ENCODE data around the gene RABGAP1L. TPM values are rescaled to one million over a fixed set of nuclear protein-coding genes. Genes with fewer than 3 reads are reported as not detected.

Gene RABGAP1L
- total and polyA plus RNA-seq, 2 donors (not counting 3 experiments of a cell fraction or from before 2014, with no cell fraction given): 6.4 to 22.2 TPM

DNA sequence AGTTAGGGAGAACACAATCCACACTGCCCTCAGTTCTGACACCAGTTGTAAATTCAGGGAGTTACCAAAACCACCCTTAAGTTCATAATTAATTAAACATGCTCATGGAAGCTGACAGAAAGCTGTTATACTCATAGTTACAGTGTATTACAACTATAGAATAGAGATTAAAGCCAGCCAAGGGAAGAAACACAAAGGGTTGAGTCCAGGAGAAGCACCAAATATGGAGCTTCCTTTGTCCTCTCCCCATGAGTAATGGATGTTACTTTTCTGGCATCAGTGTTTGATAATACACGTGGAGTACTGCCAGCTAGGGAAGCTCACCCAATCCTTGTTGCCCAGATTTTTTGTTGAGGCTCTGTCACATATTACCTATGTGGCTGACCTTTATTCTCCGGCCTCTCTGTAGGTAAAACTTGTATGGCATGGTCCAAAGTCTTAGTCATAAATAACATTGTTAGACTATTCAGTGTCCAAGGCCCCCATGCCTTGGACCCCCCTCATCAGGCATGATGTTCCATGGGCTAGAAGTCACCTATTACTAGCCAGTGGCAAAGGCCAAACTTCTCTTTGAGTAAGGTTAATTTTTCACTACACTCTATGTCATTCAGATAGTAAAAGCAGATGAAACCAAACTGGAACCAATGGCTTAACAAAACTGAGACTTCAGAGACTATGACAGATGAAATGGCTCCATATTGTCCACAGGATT, 464.2 kb downstream of the RABGAP1L start:
- Histone ChIP-seq H3K79me2 (ENCODE audit: control insufficient read depth, insufficient read depth, low read length) (no peaks in the 10 kb centered on the region), H2AFZ (ENCODE audit: low read depth, low read length) (no peak overlapping the region), H3K27me3 (ENCODE audit: control insufficient read depth in 2 of 2, insufficient read depth in 2 of 2, low read length in 2 of 2) (no peaks in the 10 kb centered on the region), H3K9me3 (replicated peaks; ENCODE audit: control insufficient read depth, insufficient read depth, low read length) (no peaks in the 10 kb centered on the region), H3K9ac (replicated peaks; ENCODE audit: extremely low read depth, insufficient read depth, low read length) (no peak overlapping the region), H3K27ac (ENCODE audit: insufficient read depth, low read depth, low read length) (no peak overlapping the region), H3K4me2 (ENCODE audit: insufficient read depth, low read length) (no peak overlapping the region), H3K4me3 (replicated peaks in 1 of 3; ENCODE audit: insufficient read depth in 1 of 3, low read depth in 1 of 3, low read length in 3 of 3) (no peak overlapping the region), H3K9me1 (replicated peaks; ENCODE audit: control insufficient read depth, extremely low read depth, insufficient read depth, low read length) (no peaks in the 10 kb centered on the region), H4K20me1 (replicated peaks; ENCODE audit: control insufficient read depth, extremely low read depth, insufficient read depth, low read length) (no peaks in the 10 kb centered on the region), H3K4me1 (ENCODE audit: control insufficient read depth, extremely low read depth, insufficient read depth, low read length) (no peaks in the 10 kb centered on the region), H3K36me3 (ENCODE audit: control insufficient read depth in 2 of 2, extremely low read depth in 1 of 2, insufficient read depth in 2 of 2, low read length in 2 of 2) (no peaks in the 10 kb centered on the region)
- intact Hi-C loops (cut with micrococcal nuclease): no loop called here
- no TSS peak for BruUV-seq (replicated peaks)
- POLR2A ChIA-PET: no interaction called here
- CTCF ChIA-PET: no interaction called here
- DNase-seq (ENCODE audit: low read depth, low spot score) (no peak), FAIRE-seq (no peak)
- dilution Hi-C loops (cut with MboI; ENCODE audit: extremely low pct_ligation_motif_present, low sequenced_read_pairs): no loop called here
- TF ChIP-seq EZH2 (IDR thresholded peaks at IDR 0.05; ENCODE audit: borderline replicate concordance, low read depth, low read length, severe bottlenecking): no peak
- TF ChIP-seq, protein P1, sequence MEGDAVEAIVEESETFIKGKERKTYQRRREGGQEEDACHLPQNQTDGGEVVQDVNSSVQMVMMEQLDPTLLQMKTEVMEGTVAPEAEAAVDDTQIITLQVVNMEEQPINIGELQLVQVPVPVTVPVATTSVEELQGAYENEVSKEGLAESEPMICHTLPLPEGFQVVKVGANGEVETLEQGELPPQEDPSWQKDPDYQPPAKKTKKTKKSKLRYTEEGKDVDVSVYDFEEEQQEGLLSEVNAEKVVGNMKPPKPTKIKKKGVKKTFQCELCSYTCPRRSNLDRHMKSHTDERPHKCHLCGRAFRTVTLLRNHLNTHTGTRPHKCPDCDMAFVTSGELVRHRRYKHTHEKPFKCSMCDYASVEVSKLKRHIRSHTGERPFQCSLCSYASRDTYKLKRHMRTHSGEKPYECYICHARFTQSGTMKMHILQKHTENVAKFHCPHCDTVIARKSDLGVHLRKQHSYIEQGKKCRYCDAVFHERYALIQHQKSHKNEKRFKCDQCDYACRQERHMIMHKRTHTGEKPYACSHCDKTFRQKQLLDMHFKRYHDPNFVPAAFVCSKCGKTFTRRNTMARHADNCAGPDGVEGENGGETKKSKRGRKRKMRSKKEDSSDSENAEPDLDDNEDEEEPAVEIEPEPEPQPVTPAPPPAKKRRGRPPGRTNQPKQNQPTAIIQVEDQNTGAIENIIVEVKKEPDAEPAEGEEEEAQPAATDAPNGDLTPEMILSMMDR (IDR thresholded peaks at IDR 0.05; ENCODE audit: extremely low read depth in 1 of 2, insufficient read depth in 1 of 2, low read depth in 1 of 2, low read length in 2 of 2): no peak
- TF ChIP-seq MYC (IDR thresholded peaks at IDR 0.05; ENCODE audit: low read depth, low read length): no peak
- TF ChIP-seq POLR2AphosphoS5 (IDR thresholded peaks at IDR 0.05; ENCODE audit: insufficient read depth, low read depth, low read length): no peak

Data from endothelial cell of umbilical vein (primary cell).